ENCODE results near the gene KIF16B. TPM values are rescaled to one million over a fixed set of nuclear protein-coding genes. Genes with fewer than 3 reads are reported as not detected.

Gene KIF16B
- total RNA-seq, 4 donors from 2014 or later: 19.9 to 40.2 (median 20.5) TPM

DNA sequence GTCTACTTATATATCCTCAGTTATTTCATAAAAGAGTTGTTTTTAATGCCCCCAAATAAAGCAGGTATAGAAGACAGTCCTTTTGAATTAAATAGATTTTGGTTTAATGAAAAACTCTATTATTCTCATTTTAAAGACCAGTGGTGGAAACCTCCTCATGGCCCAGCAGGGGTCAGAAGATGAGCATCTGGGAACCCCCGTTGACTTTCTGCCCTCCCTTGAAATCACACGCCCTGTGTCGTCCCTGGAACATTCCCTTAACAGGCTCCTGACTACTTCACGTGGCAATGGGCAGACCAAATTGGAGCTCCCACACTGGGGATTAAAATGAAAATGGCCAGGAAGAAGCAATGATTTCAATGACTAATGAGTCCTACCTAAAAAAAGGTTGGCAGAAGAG, 220.9 kb downstream of the KIF16B start:
- Histone ChIP-seq H3K36me3 (peaks cover 0 to 15% (median 0%) of the 10 kb centered on the region in 3 donors), H3K27me3 (no peaks in the 10 kb centered on the region), H3K4me1 (peaks cover 0 to 6% (median 0%) of the 10 kb centered on the region in 4 donors), H3K4me3 (no peak overlapping the region), H3K27ac (peak overlapping the region in 3 of 4 donors; percentile 25 to 82 (median 82)), H3K9me3 (no peaks in the 10 kb centered on the region)
- no peak for DNase-seq (ENCODE audit: low spot score in 2 of 2)
- TF ChIP-seq POLR2A (IDR thresholded peaks at IDR 0.05): no peak
- TF ChIP-seq, protein P1, sequence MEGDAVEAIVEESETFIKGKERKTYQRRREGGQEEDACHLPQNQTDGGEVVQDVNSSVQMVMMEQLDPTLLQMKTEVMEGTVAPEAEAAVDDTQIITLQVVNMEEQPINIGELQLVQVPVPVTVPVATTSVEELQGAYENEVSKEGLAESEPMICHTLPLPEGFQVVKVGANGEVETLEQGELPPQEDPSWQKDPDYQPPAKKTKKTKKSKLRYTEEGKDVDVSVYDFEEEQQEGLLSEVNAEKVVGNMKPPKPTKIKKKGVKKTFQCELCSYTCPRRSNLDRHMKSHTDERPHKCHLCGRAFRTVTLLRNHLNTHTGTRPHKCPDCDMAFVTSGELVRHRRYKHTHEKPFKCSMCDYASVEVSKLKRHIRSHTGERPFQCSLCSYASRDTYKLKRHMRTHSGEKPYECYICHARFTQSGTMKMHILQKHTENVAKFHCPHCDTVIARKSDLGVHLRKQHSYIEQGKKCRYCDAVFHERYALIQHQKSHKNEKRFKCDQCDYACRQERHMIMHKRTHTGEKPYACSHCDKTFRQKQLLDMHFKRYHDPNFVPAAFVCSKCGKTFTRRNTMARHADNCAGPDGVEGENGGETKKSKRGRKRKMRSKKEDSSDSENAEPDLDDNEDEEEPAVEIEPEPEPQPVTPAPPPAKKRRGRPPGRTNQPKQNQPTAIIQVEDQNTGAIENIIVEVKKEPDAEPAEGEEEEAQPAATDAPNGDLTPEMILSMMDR (IDR thresholded peaks at IDR 0.05): no peak
- no peak for TF ChIP-seq EP300 (IDR thresholded peaks at IDR 0.05)
- 65 to 78% methylated on average over 4 of the region's 4 CpGs for WGBS, 2 donors

DNA sequence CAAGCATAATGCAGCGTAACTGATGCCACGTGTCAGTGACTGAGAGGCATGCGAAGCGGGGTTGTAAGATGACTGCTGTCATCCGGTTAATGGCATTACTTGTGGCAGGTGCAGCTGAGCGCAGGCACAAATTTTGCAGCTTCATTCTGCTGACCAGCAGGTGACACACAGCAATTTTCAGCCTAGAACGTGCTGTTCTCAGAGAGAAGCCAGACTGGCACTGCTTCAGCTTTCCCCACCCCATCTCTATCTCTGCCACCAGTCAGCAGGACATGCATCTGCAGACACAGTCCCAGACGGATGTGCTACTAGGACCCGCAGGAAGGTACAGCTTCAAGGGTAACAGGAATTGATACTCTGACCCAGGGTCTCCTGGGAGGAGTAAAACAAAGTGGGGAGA, 221.8 kb downstream of the KIF16B start:
- peaks cover 0 to 6% (median 0%) of the 10 kb centered on the region in 4 donors for H3K4me1 ChIP-seq
- DNase-seq (ENCODE audit: low spot score in 2 of 2): no peak
- 91% methylated on average over 9 of the region's 9 CpGs for WGBS, 2 donors
- TF ChIP-seq, protein P1 (IDR thresholded peaks at IDR 0.05): no peak
- TF ChIP-seq POLR2A (IDR thresholded peaks at IDR 0.05) (no peak), EP300 (IDR thresholded peaks at IDR 0.05) (no peak)
- peak overlapping the region in 2 of 4 donors; percentile 82 for H3K27ac ChIP-seq
- peaks cover 0 to 15% (median 0%) of the 10 kb centered on the region in 3 donors for H3K36me3 ChIP-seq
- no peaks in the 10 kb centered on the region for H3K27me3 ChIP-seq
- no peak overlapping the region for H3K4me3 ChIP-seq
- H3K9me3 ChIP-seq: no peaks in the 10 kb centered on the region

DNA sequence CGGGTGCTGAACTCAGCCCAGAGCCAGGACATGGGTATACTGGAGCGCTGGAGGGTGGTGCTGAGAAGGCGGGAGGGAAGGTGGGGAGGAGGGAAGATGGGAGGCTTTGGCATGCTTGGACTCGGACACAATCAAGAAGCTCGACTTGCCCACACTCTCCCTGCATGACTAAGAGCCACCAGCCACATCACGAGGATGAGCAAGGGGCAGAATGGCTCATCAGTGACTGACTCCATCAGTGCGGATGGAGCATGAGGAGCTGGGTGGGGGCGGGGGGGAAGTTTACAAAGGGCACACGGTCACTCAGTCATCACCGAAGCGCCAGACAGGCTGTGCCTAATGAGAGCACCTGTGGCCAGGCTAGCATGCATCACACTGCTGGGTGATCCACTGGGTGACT, 222.8 kb downstream of the KIF16B start:
- no peaks in the 10 kb centered on the region for H3K27me3 ChIP-seq
- 77 to 89% methylated on average over 11 of the region's 11 CpGs for WGBS, 2 donors
- no peaks in the 10 kb centered on the region for H3K9me3 ChIP-seq
- H3K4me1 ChIP-seq: peaks cover 0 to 6% (median 0%) of the 10 kb centered on the region in 4 donors
- DNase-seq (ENCODE audit: low spot score in 2 of 2): no peak
- no peak overlapping the region for H3K4me3 ChIP-seq
- peak overlapping the region in 2 of 4 donors; percentile 22 to 36 for H3K27ac ChIP-seq
- H3K36me3 ChIP-seq: peaks cover 0 to 24% (median 0%) of the 10 kb centered on the region in 3 donors
- no peak for TF ChIP-seq EP300 (IDR thresholded peaks at IDR 0.05)
- no peak for TF ChIP-seq POLR2A (IDR thresholded peaks at IDR 0.05)
- TF ChIP-seq, protein P1 (IDR thresholded peaks at IDR 0.05): no peak

DNA sequence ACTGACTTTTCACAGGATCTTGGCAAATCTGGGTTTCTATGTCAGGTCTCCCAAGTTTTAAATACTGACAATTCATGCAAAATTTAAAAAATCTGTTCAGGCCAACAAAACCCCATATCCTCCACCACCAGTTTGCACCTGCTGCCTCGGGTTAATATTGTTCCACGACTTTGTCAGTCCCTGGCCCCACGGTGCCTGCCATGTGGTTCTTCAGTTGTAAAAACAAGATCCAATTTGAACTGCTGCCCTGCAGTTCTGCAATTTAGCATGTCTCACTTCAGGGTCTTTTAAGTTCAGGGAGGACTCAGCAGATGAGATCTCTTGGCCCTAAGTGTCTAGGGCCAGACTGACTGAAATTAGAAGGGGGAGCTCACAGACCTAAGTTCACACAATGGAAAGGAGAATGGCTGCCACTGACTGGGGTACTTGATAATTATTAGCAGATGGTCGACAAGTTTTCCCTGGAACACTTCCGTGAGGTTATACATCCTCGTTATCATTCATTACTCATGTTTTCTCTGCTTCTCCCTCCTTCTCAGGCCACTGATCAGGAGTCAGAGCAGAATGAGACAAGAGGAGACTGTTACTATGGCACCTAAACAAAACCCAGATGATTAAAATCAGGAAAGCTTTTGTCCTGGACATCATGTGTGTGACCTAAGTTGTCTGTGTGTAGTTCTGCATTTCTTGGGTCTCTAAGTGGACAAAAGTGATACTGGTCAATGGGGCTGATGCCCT, 223.6 kb downstream of the KIF16B start:
- H3K9me3 ChIP-seq: no peaks in the 10 kb centered on the region
- H3K36me3 ChIP-seq: peaks cover 0 to 20% (median 0%) of the 10 kb centered on the region in 3 donors
- no peaks in the 10 kb centered on the region for H3K27me3 ChIP-seq
- no peak for DNase-seq (ENCODE audit: low spot score in 2 of 2)
- peaks cover 0 to 6% (median 0%) of the 10 kb centered on the region in 4 donors for H3K4me1 ChIP-seq
- H3K27ac ChIP-seq: peak overlapping the region in 1 of 4 donors; percentile 22
- TF ChIP-seq EP300 (IDR thresholded peaks at IDR 0.05) (no peak), POLR2A (IDR thresholded peaks at IDR 0.05) (no peak)
- TF ChIP-seq, protein P1 (IDR thresholded peaks at IDR 0.05): no peak
- 63 to 69% methylated on average over 6 of the region's 6 CpGs for whole genome bisulfite sequencing, 2 donors
- no peak overlapping the region for H3K4me3 ChIP-seq

DNA sequence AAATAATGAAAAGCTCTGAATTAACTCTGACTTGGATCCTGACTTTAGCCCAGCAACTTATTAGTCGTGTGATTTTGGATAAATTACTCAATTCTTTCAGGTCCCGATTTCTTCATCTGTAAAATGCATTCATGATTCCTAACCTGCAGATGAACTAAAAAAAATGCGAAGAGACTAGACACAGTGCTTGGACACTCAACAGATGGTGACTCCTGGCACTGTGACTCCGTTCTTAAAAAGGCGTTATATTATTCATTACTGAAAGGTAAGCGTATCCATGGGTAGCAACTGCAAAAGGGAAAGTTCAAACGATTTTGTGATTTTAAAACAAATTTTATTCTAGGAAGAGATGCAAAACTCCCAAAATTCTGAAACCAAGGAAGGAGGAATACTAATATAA, 226.3 kb downstream of the KIF16B start:
- TF ChIP-seq, protein P1 (IDR thresholded peaks at IDR 0.05): no peak
- TF ChIP-seq EP300 (IDR thresholded peaks at IDR 0.05) (no peak), POLR2A (IDR thresholded peaks at IDR 0.05) (no peak)
- DNase-seq (ENCODE audit: low spot score in 2 of 2): no peak
- peaks cover 0 to 6% (median 0%) of the 10 kb centered on the region in 4 donors for H3K4me1 ChIP-seq
- peaks cover 0 to 20% (median 0%) of the 10 kb centered on the region in 3 donors for H3K36me3 ChIP-seq
- no peaks in the 10 kb centered on the region for H3K27me3 ChIP-seq
- WGBS, 2 donors: 80 to 93% methylated on average over 7 of the region's 7 CpGs
- H3K27ac ChIP-seq: no peak overlapping the region
- no peaks in the 10 kb centered on the region for H3K9me3 ChIP-seq
- H3K4me3 ChIP-seq: no peak overlapping the region
